ENCODE data around the gene KIFBP.

DNA sequence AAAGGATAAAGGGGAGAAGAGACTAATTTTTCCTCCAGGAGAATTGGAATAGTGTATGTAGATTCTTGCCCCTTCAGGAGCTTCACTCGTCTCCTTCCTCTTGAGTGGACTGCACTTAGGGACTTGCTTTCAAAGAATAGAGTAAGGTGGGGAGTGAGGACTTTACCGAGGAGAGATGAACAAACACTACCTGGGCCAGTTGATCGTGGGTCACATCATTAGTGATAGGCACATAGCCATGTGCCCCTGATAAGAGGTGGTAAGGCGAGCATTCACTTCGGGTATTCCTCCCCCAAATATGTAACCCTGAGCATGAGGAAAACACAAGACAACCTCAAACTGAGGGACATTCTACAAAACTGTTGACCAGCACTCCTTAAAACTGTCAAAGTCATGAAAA lies 14.6 kb upstream of the KIFBP start:
- TF ChIP-seq POLR2A (IDR thresholded peaks at IDR 0.05): no peak
- TF ChIP-seq, protein P1, sequence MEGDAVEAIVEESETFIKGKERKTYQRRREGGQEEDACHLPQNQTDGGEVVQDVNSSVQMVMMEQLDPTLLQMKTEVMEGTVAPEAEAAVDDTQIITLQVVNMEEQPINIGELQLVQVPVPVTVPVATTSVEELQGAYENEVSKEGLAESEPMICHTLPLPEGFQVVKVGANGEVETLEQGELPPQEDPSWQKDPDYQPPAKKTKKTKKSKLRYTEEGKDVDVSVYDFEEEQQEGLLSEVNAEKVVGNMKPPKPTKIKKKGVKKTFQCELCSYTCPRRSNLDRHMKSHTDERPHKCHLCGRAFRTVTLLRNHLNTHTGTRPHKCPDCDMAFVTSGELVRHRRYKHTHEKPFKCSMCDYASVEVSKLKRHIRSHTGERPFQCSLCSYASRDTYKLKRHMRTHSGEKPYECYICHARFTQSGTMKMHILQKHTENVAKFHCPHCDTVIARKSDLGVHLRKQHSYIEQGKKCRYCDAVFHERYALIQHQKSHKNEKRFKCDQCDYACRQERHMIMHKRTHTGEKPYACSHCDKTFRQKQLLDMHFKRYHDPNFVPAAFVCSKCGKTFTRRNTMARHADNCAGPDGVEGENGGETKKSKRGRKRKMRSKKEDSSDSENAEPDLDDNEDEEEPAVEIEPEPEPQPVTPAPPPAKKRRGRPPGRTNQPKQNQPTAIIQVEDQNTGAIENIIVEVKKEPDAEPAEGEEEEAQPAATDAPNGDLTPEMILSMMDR (IDR thresholded peaks at IDR 0.05): no peak
- TF ChIP-seq EP300 (IDR thresholded peaks at IDR 0.05): no peak
